ENCODE measurements around the gene LY6G6C.

Gene LY6G6C

GRCh38 chr6:31740397-31741223 is 19.1 kb upstream of the LY6G6C start:
- peak in 2 of 14 donors; percentile 21 to 46 for DNase-seq

DNA sequence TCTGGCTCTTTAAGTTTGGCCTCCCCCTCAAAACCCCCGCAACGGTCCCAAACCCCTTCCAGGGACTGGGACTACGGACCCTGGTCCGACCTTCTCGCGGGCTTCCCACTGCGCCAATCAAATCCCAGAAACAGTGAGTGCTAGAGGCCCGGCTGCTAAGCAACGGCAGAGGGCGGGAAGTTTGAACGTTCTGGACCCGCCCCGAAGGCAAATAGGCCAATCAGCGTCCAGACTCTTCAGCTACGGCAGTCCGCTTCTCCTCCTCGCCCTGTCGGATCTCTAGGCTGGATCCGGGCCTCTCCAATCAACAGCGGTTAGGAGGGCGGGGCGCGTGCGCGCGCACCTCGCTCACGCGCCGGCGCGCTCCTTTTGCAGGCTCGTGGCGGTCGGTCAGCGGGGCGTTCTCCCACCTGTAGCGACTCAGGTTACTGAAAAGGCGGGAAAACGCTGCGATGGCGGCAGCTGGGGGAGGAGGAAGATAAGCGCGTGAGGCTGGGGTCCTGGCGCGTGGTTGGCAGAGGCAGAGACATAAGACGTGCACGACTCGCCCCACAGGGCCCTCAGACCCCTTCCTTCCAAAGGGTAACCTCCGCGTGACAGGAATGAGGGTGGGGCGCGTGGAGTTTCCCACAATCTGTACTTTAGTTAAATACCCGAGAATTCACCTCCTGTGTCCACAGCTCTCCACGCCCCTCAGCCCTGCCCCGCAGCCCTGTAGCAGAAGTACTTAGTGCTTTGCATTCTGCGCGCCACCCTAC is 18.3 kb upstream of the LY6G6C start, which contains the start of gene MSH5:
MSH5 (plus strand) TSS at position 367 of the 758 bp plus-strand sequence. CDS start 462 bp downstream, outside the sequence.
- peak; percentile 49 to 97 (median 94) for DNase-seq

GRCh38 chr6:31737991-31738979 is 16.7 kb upstream of the LY6G6C start:
- peak in 5 of 14 donors; percentile 23 to 47 (median 33) for DNase-seq

DNA sequence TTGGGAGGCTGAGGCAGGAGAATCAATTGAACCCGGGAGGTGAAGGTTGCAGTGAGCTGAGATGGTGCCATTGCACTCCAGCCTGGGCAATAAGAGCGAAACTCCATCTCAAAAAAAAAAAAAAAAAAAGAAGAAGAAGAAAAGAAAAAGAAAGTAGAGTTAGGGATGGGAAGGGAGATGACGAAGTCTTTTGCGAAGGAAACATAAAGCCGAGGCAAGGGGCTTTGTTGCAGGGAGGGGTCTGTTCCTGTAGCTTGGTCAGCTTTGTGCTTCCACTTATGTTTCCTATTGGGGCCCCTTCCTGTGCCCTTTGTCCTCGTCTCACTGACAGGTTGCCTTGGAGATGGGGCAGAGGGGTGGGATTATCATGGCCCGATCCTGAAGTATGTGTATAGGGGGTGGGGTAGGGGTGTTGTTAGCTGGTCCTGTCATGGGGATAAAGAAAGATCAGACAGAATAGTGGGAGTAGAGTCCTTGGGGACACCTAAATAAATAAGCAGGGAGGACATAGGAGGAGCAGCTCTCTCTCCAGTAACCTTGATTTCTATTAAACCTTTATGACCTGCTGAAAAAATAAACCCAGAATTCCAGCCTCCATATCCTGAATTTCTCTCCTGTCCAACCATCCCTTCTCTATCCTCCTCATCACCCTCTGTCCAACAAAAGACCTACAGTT is 15.9 kb upstream of the LY6G6C start:
- no peak for DNase-seq

- no peak for DNase-seq
Observed at GRCh38 chr6:31736768-31737314, 15.3 kb upstream of the LY6G6C start.

DNA sequence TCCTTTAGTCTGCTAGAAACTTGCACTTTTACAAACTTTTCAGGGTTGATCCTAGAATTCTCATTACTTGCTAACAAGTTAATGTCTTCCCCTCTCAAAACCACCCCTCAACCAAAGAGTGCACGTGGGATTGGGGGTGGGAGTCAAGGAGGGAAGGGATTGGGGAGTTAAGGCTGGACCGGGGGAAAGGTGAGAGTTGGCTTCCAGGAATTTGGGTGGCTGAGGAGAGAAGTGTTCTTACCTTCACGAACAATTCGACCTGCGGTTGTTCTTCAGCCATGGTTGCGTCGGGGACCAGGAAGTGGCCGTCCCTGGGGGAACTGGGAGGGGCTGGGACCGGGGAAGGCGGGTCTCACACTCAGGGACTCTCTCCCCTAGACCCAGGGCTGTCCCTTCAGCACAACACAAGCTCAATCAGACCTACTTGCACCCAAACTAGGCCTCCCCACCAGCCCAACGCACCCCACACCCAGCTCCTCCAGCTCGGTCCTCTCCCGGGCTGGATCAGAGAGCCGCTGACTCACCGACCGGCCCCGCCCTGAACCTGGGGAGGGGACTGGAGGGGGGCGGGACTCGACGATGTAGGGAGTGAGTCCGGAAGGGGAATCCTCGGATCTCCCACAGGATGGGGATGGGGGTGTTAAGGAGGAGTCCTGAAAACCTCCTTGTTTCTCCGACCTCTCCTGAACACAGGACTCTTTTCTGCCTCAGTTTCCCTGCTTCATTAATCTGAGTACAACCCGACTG is 14.6 kb upstream of the LY6G6C start, which contains the start of gene CLIC1:
CLIC1 (minus strand) TSS at position 510 of the 747 bp plus-strand sequence; CDS start at position 280, 230 bp downstream.
- peak in 8 of 14 donors; percentile 30 to 74 (median 48) for DNase-seq

DNA sequence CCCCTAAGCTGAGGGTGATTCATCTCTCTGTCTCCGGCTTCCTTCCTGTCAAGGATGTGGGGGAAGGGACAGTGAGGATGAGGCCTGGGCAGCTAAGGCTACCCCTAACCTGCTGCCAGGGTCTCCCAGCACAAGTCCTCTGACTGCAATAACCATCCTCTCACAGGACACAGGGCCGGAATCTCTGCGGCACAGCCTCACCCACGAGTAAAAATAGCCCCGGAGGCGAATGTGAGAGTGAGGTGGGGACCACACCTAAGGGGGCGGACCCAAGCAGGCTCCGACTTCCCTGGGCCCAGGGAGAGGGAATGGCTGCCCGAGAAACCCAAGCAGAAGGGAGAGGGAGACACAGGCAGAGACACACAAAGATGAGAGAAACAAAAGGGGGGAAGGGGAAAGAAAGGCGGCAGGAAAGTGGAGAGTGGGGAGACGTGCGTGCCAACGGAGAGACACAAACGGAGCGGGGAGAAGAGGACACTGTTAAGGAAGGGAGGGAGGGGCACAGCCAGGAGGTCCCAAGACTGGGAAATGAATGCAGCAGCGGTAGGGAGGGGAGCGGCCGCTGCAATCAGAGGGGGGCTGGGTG is 13.4 kb upstream of the LY6G6C start:
- DNase-seq: peak in 3 of 14 donors; percentile 21 to 49 (median 29)

DNA sequence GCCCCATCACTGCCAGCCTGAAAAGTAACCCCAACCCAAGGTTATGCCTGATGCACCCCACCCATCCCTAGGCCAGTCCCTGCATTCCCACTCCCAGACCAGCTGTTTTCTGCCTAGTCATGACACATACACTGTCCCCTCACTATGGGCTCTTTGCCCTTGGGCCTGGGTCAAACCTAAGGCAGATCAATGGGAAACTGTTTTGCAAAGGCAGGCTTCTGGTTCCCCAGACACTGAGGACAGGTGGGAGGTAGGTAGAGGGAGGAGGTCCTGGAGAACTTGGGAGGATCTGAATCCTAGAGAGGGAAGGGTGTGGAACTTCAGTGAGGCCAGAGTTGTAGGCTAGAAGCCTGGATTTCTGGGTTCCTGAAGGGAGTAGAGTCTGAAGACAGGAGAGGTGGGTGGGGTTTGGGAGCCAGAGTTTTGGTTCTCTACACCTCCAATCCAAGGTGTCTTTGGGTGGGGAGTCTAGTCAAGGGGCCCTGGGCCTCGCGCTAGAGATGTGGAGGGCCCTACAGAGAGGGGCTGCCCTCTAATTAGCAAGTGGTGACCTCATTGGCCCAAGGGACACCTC is 12.8 kb upstream of the LY6G6C start:
- DNase-seq: no peak

DNA sequence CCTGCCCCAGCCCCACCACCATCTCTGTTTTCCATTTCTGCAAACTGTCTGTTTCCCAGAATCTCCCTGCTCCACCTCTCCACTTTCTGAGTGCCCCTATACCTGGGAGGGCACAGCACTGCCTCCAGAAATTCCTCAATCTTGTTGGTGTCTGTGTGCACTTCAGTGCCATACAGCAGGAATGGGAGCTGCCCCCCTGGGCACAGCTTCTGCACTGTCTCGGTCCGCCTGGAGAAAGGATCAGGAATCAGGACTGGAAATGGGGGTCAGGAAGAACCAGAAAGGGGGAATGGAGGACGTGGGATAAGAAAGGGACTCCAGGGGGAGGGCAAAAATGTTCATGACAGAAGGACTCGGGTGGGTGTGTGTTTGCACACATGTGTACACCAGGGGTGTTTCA is 12.2 kb upstream of the LY6G6C start:
- no peak for DNase-seq

- DNase-seq: no peak
Observed at GRCh38 chr6:31732029-31732428, 10.5 kb upstream of the LY6G6C start.

GRCh38 chr6:31730631-31731086 is 9.1 kb upstream of the LY6G6C start:
- no peak for DNase-seq

DNA sequence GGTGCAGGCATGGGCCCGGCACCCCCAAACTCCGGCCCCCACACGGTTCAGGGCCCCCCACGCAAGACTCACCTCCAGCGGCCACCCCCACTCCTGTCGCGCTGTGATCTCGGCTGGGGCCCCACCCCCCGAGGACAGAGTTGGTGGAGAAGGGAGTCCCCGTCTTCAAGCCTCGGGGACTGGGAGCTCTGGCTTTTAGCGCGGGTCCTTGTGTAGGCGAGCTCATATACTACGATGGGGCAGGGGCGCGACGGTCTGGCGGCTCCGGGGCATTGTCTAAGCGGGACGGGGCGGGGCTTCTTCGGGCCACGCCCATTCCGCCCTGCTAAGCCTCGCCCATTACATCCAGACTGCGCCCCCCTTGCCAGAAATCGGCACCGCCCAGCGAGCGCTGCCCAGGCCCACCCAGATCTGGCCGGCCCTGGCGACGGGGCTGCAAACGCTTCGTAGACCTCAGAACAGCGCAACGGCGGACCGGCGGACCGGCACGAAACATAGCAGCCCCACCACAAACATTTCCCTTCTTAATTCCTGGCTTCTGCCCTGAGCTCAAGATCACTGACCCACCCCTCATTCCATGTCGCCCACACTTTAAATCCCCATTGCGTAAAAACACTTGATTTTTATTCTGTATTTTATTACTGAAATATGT is 8.6 kb upstream of the LY6G6C start:
- peak in 12 of 14 donors; percentile 25 to 82 (median 74) for DNase-seq

DNA sequence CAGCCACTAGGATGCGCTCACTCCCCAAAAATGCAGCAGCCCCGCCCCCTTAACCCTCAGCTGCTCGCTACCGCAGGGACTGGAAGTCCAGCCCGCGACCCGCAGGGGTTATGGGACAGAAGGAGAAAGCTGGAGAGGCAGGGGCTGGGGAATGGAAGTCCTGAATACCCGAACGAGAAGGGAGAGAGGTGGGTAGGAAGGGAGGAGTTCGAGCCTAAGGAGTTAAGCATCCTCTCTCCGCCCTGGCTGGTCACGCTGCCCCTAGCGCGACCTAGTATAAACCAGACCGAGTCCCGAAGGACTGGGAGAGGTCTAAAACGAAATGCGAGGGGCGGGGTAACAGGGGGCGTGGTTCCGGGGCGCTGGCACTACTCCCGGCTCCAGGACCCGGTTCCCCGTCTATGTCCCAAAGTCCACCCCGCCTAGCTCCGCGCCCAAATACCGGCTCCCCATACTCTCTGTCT is 8.0 kb upstream of the LY6G6C start:
- DNase-seq: peak; percentile 50 to 93 (median 83)

GRCh38 chr6:31728767-31729514 is 7.4 kb upstream of the LY6G6C start, which contains the start of gene DDAH2:
DDAH2 (minus strand) TSS chr6:31729299; CDS start chr6:31729161, 138 bp downstream.
- peak in 3 of 14 donors; percentile 10 to 71 (median 46) for DNase-seq

DNA sequence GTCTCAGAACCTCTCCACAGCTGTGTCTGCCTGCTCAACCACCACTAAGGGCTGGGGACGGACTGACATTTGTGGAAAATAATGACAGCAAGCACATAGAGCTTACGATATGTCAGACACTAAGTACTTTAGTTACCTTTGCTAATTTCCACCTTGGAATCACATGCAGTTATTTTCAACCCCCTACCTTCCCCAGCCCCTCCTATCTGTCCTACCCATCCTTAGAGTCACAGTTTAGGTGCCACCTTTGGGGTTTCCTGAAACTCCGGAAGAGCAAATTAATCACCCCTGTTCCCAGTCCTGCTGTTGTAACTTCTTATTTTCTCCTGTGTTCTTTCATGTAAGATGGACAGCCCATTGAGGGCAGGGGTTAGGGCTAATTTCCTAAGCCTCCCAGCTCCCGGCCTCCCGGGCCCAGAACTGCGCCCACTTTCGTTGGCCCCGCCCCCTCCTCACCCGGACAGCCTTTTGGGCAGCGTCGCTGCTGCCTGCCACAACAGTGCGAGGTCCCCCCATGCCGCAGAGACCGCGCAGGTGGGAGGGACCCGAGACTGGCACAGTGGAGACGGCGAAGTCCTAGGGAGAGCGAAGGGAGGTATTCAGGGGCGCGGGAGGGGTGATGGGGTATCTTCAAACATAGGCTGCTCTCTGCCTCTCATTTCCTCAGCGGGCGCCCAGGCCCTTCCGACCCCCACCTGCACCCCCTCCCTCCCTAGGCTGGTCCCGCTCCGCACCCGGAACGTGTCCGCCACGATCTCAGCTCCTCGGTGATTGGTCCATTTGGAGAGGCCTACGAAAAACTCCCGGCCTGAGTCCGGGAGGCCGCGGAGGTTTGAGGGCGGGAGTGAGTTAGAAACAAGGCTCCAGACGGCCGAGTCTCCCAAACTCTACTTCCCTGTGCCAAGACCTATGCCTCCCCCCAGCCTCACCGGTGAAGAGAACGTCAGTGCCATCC is 6.4 kb upstream of the LY6G6C start:
- no peak for DNase-seq

DNA sequence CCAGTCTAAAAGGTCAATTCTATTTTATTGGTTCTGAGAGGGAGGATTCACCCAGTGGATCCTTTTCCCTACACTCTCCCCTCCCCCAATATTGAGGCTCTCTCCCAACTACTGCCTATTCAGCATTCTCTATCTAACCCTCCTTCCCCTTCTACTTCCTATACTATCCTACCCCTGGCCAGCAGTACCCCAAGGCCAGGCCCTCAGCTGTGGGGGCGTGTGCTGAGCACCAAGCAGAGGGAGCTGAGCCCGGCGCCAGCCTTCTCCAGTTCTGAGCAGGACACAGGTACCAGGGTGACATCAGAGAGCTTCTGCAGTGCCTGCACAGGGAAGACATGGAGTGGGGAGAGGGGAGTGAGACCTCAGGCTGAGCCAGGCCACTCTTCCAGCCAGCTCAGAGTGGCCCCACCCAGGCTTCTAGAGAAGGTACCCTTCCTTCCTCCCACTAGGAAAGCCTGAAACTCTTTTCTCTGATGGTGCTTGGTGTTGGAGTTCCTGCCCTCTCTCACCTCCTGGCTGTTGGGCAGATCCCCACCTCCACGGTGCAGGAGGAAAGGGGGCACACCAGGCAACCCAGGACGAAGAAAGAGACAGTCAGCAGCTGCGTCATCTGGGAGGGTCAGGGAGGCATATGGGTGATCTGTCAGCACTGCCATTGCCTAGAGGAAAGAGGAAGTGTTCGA is 5.6 kb upstream of the LY6G6C start:
- DNase-seq: peak in 5 of 14 donors; percentile 15 to 49 (median 24)
